Measurements from ENCODE around the gene NINJ2.
"Not testable (repeated sequence)": the region's sequence is repeated elsewhere in the genome, so short reads cannot be mapped to it uniquely, and the experiment has no call there.

NINJ2 gene

GRCh38 chr12:588024-588322 lies 75.3 kb downstream of the NINJ2 start:
- no peak for DNase-seq (ENCODE audit: insufficient read length, low spot score)
- FAIRE-seq = no peak

- no peak for DNase-seq (ENCODE audit: insufficient read length, low spot score)
- FAIRE-seq = no peak
Observed at GRCh38 chr12:587132-588023, 75.9 kb downstream of the NINJ2 start.

- FAIRE-seq = no peak
- DNase-seq (ENCODE audit: insufficient read length, low spot score) = no peak
Observed at GRCh38 chr12:586318-587071, 76.8 kb downstream of the NINJ2 start.

- DNase-seq (ENCODE audit: insufficient read length, low spot score) (no peak), FAIRE-seq (no peak)
Observed at GRCh38 chr12:585062-586061, 77.9 kb downstream of the NINJ2 start.

- no peak for FAIRE-seq
- DNase-seq (ENCODE audit: insufficient read length, low spot score) = no peak
Observed at GRCh38 chr12:583251-583869, 79.9 kb downstream of the NINJ2 start.

GRCh38 chr12:581746-582145 lies 81.5 kb downstream of the NINJ2 start:
- no peak for DNase-seq (ENCODE audit: insufficient read length, low spot score)
- FAIRE-seq = no peak

GRCh38 chr12:581321-581720 lies 81.9 kb downstream of the NINJ2 start:
- FAIRE-seq (no peak), DNase-seq (ENCODE audit: insufficient read length, low spot score) (no peak)

- FAIRE-seq (no peak), DNase-seq (ENCODE audit: insufficient read length, low spot score) (no peak)
Observed at GRCh38 chr12:580813-581212, 82.4 kb downstream of the NINJ2 start.

- FAIRE-seq = no peak
Observed at GRCh38 chr12:579420-580110, 83.7 kb downstream of the NINJ2 start.

GRCh38 chr12:578748-579419 lies 84.4 kb downstream of the NINJ2 start:
- DNase-seq (ENCODE audit: insufficient read length, low spot score) (no peak), FAIRE-seq (no peak)

More at GRCh38 chr12:579420-580110, 83.7 kb downstream of the NINJ2 start:
- no peak for DNase-seq (ENCODE audit: insufficient read length, low spot score)

GRCh38 chr12:577994-578747 lies 85.1 kb downstream of the NINJ2 start:
- FAIRE-seq; DNase-seq (ENCODE audit: insufficient read length, low spot score): not testable (repeated sequence)

GRCh38 chr12:576615-577110 lies 86.6 kb downstream of the NINJ2 start:
- DNase-seq (ENCODE audit: insufficient read length, low spot score) = no peak
- no peak for FAIRE-seq

GRCh38 chr12:575948-576614 lies 87.2 kb downstream of the NINJ2 start:
- peak; percentile 95 for DNase-seq (ENCODE audit: insufficient read length, low spot score)
- peak; percentile 79 for FAIRE-seq

- no peak for DNase-seq (ENCODE audit: insufficient read length, low spot score)
- no peak for FAIRE-seq
Observed at GRCh38 chr12:575129-575502, 88.1 kb downstream of the NINJ2 start.

- FAIRE-seq (no peak), DNase-seq (ENCODE audit: insufficient read length, low spot score) (no peak)
Observed at GRCh38 chr12:574475-575128, 88.6 kb downstream of the NINJ2 start.

- DNase-seq (ENCODE audit: insufficient read length, low spot score) (no peak), FAIRE-seq (no peak)
Observed at GRCh38 chr12:573232-573631, 90.0 kb downstream of the NINJ2 start.

GRCh38 chr12:572532-572899 lies 90.7 kb downstream of the NINJ2 start:
- DNase-seq (ENCODE audit: insufficient read length, low spot score) = no peak
- no peak for FAIRE-seq

Measured in GM19239 (cell line).